ENCODE results near the gene TTC16.

TTC16 gene

GRCh38 chr9:127769929-127770582 is 54.2 kb downstream of the TTC16 start:
- DNase-seq = no peak

- no peak for DNase-seq
Observed at GRCh38 chr9:127770583-127770904, 54.7 kb downstream of the TTC16 start.

- peak; percentile 99 for DNase-seq
Observed at GRCh38 chr9:127770905-127771569, 55.2 kb downstream of the TTC16 start.

GRCh38 chr9:127771570-127772189 is 55.8 kb downstream of the TTC16 start:
- no peak for DNase-seq

GRCh38 chr9:127772603-127773002 is 56.7 kb downstream of the TTC16 start:
- no peak for DNase-seq

- peak; percentile 59 for DNase-seq
Observed at GRCh38 chr9:127773272-127773671, 57.4 kb downstream of the TTC16 start.

- no peak for DNase-seq
Observed at GRCh38 chr9:127773981-127774380, 58.1 kb downstream of the TTC16 start.

- DNase-seq = peak; percentile 78
Observed at GRCh38 chr9:127776195-127776923, 60.5 kb downstream of the TTC16 start.

- DNase-seq = no peak
Observed at GRCh38 chr9:127776924-127777289, 61.0 kb downstream of the TTC16 start.

- no peak for DNase-seq
Observed at GRCh38 chr9:127777368-127777980, 61.6 kb downstream of the TTC16 start.

GRCh38 chr9:127778280-127779135 is 62.6 kb downstream of the TTC16 start, which contains the start of gene SH2D3C:
SH2D3C (minus strand) TSS chr9:127778666; CDS start chr9:127778627, 39 bp downstream.
- peak; percentile 51 for DNase-seq

GRCh38 chr9:127779136-127779981 is 63.5 kb downstream of the TTC16 start:
- peak; percentile 84 for DNase-seq

- no peak for DNase-seq
Observed at GRCh38 chr9:127780126-127780885, 64.4 kb downstream of the TTC16 start.

GRCh38 chr9:127780909-127781308 is 65.0 kb downstream of the TTC16 start:
- DNase-seq = peak; percentile 77

All from suppressor macrophage treated with lipopolysaccharide for 4 hours (primary cell).